Gastroesophageal sphincter (tissue), 4 donors: ENCODE measurements around the gene TECTA. TPM values are rescaled to one million over a fixed set of nuclear protein-coding genes. Genes with fewer than 3 reads are reported as not detected.

Source experiments
- ATAC-seq: fragments of 150-250 bp; one replicate; pipeline ENCODE4 v1.9.1; 2016; ENCODE audit warnings: mild to moderate bottlenecking, moderate library complexity
- H3K27ac ChIP-seq, 4 donors: fragments of 200-600 bp; sonication (generic) in 3 of 4; 1 replicate in 3 of 4; 2 replicates in 1 of 4; pipeline ENCODE4 v1.5.1; 2016 to 2019
- H3K27me3 ChIP-seq: fragments of 200-600 bp; sonication (generic); one replicate; pipeline ENCODE4 v1.5.1; 2019
- H3K36me3 ChIP-seq, 2 donors: fragments of 200-600 bp; sonication (generic); one replicate each; pipeline ENCODE4 v1.5.1; 2019; ENCODE audit warnings: control low read depth in 1 of 2
- H3K4me1 ChIP-seq, 3 donors: fragments of 200-600 bp; sonication (generic); 1 replicate in 2 of 3; 2 replicates in 1 of 3; pipeline ENCODE4 v1.5.1; 2016 to 2019; ENCODE audit warnings: control low read depth in 2 of 3
- H3K4me3 ChIP-seq, 2 donors: fragments of 200-600 bp; sonication (generic); one replicate each; pipeline ENCODE4 v1.5.1; 2019; ENCODE audit warnings: mild to moderate bottlenecking in 1 of 2, moderate library complexity in 1 of 2
- H3K9me3 ChIP-seq, 3 donors: fragments of 200-600 bp; sonication (generic); one replicate each; pipeline ENCODE4 v1.5.1; 2017 to 2019; ENCODE audit warnings: control low read depth in 2 of 3
- EP300 ChIP-seq: sonication (generic); formaldehyde crosslinking; IDR thresholded peaks from one replicate; pipeline ENCODE4 v1.6.1; 2017; ENCODE audit warnings: antibody characterized with exemption, mild to moderate bottlenecking
- POLR2A ChIP-seq, 2 donors: fragments of 450-650 bp; IDR thresholded peaks; one replicate each; pipeline ENCODE4 v1.6.1; 2017; ENCODE audit warnings: antibody characterized with exemption in 2 of 2, mild to moderate bottlenecking in 2 of 2, moderate library complexity in 1 of 2
- POLR2AphosphoS5 ChIP-seq: sonication (generic); formaldehyde crosslinking; IDR thresholded peaks from one replicate; pipeline ENCODE4 v1.6.1; 2017; ENCODE audit warnings: antibody characterized with exemption
- WGBS, 2 donors: methylation state at CpG; one replicate each; pipeline ENCODE4 v1.1.5; 2018; ENCODE audit warnings: low coverage in 1 of 2; 5-methylcytosine and 5-hydroxymethylcytosine counted together
- total RNA-seq, 4 donors: library from RNA; depleted of rRNA; stranded (reverse); fragments of >200 nt; gene quantifications; one replicate each; pipeline ENCODE4 v1.1.0, GENCODE V29; 2016
- TF ChIP-seq, protein P1 (sequence below), 4 experiments: fragments of 200-600 bp in 2 of 4; fragments of 450-650 bp in 2 of 4; sonication (generic) in 1 of 4; IDR thresholded peaks; one replicate each; pipeline ENCODE4 v1.5.1; 2017 to 2019; ENCODE audit warnings: antibody characterized with exemption in 4 of 4, mild to moderate bottlenecking in 2 of 4, moderate library complexity in 2 of 4

The TECTA gene
- total RNA-seq, 4 donors from 2014 or later, result 0.35 to 1.3 (median 0.78) TPM; not detected in 1

DNA sequence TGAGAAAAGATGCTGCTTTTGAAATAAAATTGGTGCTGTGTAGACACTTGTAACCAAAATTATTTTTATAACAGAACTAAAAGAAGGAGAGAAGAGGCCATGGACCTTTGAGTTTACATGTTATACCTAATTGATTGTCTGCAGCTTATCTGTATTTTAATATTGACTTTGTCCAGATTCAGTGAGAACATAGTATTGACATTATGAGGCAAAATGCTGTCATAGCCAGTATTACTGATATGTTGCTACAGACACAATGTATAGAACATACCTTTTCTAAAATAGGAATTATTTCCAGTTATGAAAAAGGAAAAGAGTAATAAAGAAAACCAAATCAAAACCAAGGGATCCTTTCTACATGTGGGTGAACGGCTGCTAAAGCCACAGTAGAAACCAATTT, 11.5 kb upstream of the TECTA start:
- no peak for ATAC-seq
- H3K4me3 ChIP-seq, result no peak overlapping the region

DNA sequence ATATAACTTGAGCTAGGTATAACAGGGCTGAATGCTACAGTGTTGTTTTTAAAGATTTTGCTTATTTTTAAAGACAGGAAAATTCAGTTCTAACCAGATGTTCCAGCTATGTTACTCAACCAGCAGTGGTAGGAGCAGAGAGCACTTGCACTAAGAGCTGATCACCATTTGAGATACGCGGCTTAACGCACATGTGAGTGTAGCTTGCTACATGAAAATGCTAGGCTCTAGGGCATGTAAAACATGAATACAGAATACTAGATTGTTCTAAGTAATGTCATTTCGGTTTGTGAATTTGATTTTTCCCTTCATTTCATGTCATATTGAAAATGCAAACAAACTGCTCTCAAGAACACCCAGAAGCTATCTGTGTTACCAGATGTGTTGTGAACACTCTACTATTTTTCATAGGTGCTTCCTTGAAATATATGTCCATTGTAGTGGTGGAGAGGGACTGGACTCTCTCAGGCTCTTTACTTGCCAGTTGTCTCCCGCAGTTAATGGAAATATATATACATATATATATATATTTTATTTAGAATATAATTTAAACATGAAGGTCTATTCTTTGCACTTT, 10.8 kb upstream of the TECTA start:
- TF ChIP-seq, protein P1, sequence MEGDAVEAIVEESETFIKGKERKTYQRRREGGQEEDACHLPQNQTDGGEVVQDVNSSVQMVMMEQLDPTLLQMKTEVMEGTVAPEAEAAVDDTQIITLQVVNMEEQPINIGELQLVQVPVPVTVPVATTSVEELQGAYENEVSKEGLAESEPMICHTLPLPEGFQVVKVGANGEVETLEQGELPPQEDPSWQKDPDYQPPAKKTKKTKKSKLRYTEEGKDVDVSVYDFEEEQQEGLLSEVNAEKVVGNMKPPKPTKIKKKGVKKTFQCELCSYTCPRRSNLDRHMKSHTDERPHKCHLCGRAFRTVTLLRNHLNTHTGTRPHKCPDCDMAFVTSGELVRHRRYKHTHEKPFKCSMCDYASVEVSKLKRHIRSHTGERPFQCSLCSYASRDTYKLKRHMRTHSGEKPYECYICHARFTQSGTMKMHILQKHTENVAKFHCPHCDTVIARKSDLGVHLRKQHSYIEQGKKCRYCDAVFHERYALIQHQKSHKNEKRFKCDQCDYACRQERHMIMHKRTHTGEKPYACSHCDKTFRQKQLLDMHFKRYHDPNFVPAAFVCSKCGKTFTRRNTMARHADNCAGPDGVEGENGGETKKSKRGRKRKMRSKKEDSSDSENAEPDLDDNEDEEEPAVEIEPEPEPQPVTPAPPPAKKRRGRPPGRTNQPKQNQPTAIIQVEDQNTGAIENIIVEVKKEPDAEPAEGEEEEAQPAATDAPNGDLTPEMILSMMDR (IDR thresholded peaks at IDR 0.05), result no peak
- TF ChIP-seq POLR2AphosphoS5 (no peak), POLR2A (IDR thresholded peaks at IDR 0.05) (no peak), EP300 (no peak)
- H3K9me3 ChIP-seq, result no peaks in the 10 kb centered on the region
- no peak for ATAC-seq
- 88 to 93% methylated on average over 4 to 5 of the region's 5 CpGs for WGBS, 2 donors
- no peaks in the 10 kb centered on the region for H3K4me1 ChIP-seq
- H3K4me3 ChIP-seq, result no peak overlapping the region
- H3K27ac ChIP-seq, result no peak overlapping the region
- peaks cover 0 to 45% of the 10 kb centered on the region in 2 donors for H3K36me3 ChIP-seq
- H3K27me3 ChIP-seq, result no peaks in the 10 kb centered on the region

More for the DNA sequence above, 11.5 kb upstream of the TECTA start:
- 95 to 100% methylated on average over 1 of the region's 1 CpG for WGBS, 2 donors
- H3K27ac ChIP-seq, result no peak overlapping the region
- H3K9me3 ChIP-seq, result no peaks in the 10 kb centered on the region
- no peaks in the 10 kb centered on the region for H3K27me3 ChIP-seq
- peaks cover 0 to 49% of the 10 kb centered on the region in 2 donors for H3K36me3 ChIP-seq
- no peak for TF ChIP-seq POLR2A (IDR thresholded peaks at IDR 0.05)
- no peaks in the 10 kb centered on the region for H3K4me1 ChIP-seq

DNA sequence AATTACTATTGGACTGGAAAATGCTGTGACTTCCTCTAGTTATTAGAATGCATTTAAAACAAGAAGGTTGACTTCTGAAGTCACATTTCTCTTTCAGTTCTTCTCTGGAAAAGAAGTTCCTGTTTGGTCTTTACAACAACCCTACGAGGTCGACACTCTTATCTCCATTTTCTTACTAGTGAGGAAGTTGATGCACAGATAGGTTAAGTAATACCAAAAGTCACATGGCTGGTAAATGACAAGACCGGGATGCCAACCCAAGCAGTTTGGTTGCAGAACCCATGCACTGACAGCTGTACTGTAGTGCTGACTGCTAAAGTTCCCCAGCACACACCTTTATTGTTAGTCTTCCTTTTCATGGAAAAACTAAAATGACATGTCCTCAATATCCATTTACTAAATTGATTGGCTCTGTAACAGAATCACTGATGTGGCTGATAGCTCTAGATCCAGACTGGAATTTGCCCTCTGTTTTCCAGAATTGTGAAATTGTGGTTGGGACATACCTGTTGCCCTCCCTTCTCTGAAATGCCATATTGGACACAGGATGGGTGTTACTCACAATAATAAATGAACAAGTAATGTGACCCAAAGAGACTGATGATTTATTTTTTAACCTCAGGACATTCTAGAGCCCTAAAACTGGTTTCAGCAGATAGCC, 9.4 kb upstream of the TECTA start:
- H3K36me3 ChIP-seq, result peaks cover 0 to 31% of the 10 kb centered on the region in 2 donors
- H3K4me3 ChIP-seq, result no peak overlapping the region
- no peak for TF ChIP-seq EP300
- TF ChIP-seq, protein P1 (IDR thresholded peaks at IDR 0.05), result no peak
- TF ChIP-seq POLR2AphosphoS5, result no peak
- TF ChIP-seq POLR2A (IDR thresholded peaks at IDR 0.05), result no peak
- ATAC-seq, result no peak
- no peaks in the 10 kb centered on the region for H3K9me3 ChIP-seq
- no peaks in the 10 kb centered on the region for H3K27me3 ChIP-seq
- WGBS, 2 donors, result 76 to 90% methylated on average over 3 of the region's 3 CpGs
- H3K27ac ChIP-seq, result no peak overlapping the region
- no peaks in the 10 kb centered on the region for H3K4me1 ChIP-seq

DNA sequence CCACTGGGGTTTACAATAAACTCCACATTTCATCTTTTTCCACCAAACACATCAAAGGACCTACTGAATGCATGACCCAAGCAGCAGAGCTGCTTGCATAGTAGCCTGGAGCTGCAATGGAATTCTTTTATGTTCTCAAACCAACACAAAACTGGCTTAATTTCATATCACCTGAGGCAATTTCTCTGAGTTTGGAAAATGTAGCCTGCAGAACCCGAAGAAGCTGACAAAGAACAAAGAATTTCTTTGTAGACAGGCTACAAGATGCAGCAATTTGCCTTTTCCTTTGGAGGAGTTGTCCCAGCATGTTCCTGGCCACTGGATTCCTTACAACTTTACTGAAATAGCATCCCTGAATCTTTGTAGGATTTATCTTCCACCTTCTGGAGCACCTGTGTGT, 5.5 kb upstream of the TECTA start:
- 80 to 82% methylated on average over 1 of the region's 1 CpG for WGBS, 2 donors
- H3K4me1 ChIP-seq, result no peaks in the 10 kb centered on the region
- H3K36me3 ChIP-seq, result no peaks in the 10 kb centered on the region
- no peaks in the 10 kb centered on the region for H3K9me3 ChIP-seq
- no peak for TF ChIP-seq POLR2A (IDR thresholded peaks at IDR 0.05)
- no peak overlapping the region for H3K27ac ChIP-seq
- H3K4me3 ChIP-seq, result no peak overlapping the region
- no peak for ATAC-seq
- no peaks in the 10 kb centered on the region for H3K27me3 ChIP-seq

DNA sequence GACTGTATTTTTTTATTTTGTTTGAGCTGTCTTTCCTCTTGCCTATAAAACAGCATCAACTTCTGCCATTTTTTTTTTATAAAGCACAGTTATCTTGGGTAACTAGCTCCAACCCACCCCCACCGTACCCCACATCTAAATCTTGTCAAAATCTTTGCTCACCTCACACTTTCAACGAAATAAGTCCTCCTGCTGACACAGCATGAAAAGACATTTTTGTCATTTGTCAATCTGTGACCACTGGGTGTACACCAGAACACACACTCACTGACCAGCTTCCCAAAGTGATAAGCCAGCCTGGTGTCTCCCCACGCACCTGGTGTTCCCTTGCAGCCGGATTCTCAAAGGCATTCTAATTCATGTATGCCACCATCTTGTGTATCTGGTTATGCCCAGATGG, 1.7 kb upstream of the TECTA start:
- TF ChIP-seq POLR2AphosphoS5, result no peak
- TF ChIP-seq EP300, result no peak
- TF ChIP-seq, protein P1 (IDR thresholded peaks at IDR 0.05), result no peak
- Histone ChIP-seq H3K27ac (no peak overlapping the region), H3K9me3 (no peaks in the 10 kb centered on the region), H3K4me1 (peaks cover 0 to 3% (median 2%) of the 10 kb centered on the region in 3 donors), H3K27me3 (no peaks in the 10 kb centered on the region), H3K4me3 (no peak overlapping the region), H3K36me3 (no peaks in the 10 kb centered on the region)
- ATAC-seq, result no peak
- 90 to 100% methylated on average over 2 to 4 of the region's 4 CpGs for WGBS, 2 donors

DNA sequence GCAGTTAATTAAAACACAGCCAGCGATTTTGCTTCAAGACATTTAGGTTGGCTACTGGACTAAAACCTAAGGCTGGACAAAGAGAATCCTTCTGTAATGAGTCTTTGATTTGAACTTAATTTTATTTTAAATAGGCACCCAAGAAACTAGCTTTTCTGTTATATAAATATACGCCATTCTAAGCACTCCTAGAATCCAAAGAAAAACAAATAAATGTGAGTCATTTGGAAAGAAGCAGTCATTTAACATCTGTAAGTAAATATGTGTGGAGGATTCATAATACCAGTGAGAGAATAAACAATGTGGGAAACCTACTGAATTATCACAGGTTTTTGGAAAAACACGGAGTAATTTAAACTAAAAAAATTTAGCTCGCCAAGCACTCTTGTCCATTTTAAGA, 1.2 kb upstream of the TECTA start:
- H3K9me3 ChIP-seq, result no peaks in the 10 kb centered on the region
- no peak overlapping the region for H3K4me3 ChIP-seq
- peaks cover 0 to 9% (median 8%) of the 10 kb centered on the region in 3 donors for H3K4me1 ChIP-seq
- WGBS, 2 donors, result 50 to 60% methylated on average over 4 of the region's 4 CpGs
- no peaks in the 10 kb centered on the region for H3K36me3 ChIP-seq
- TF ChIP-seq POLR2AphosphoS5 (no peak), POLR2A (IDR thresholded peaks at IDR 0.05) (no peak)
- no peaks in the 10 kb centered on the region for H3K27me3 ChIP-seq
- no peak overlapping the region for H3K27ac ChIP-seq
- ATAC-seq, result no peak
